ENCODE results near the gene CNN3. TPM values are rescaled to one million over a fixed set of nuclear protein-coding genes. Genes with fewer than 3 reads are reported as not detected.

CNN3 gene
- total RNA-seq, 2 donors from 2014 or later: 82.2 to 124 TPM

DNA sequence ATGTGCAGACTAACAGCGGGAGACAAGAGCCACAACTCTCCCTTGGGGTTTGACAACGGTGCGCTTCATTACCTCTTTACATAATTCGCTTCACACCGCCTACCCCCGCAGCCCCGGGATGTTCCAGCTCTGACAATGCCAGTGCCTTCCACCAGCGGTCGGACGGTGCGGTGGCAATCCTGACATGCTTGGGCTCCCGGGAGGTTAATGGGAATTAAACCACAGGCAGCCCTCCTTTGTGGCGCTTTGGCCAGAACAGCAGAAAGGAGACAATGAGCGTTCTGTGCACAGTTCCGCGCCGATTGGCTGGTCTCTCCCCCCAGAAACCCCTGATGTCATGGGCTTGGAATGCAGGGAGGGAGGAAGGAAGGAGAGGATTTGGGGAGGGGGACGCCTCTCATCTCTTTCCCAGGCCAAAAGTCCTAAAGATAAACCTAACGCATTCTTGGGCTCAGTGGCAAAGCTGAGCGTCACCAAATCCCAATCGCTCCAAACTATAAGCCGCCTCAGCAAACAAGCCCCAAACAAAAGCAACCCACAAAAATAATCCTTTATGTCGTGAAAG lies 1.3 kb downstream of the CNN3 start:
- Histone ChIP-seq H3K27me3 (no peaks in the 10 kb centered on the region), H3K4me1 (peaks cover 0 to 78% of the 10 kb centered on the region in 2 donors), H3K27ac (peak overlapping the region; percentile 97 to 99), H3K4me3 (peak overlapping the region; percentile 66 to 84), H3K36me3 (no peaks in the 10 kb centered on the region), H3K9me3 (no peaks in the 10 kb centered on the region)
- DNase-seq (ENCODE audit: low spot score): peak; percentile 88
- no peak for TF ChIP-seq CTCF (IDR thresholded peaks at IDR 0.05)

DNA sequence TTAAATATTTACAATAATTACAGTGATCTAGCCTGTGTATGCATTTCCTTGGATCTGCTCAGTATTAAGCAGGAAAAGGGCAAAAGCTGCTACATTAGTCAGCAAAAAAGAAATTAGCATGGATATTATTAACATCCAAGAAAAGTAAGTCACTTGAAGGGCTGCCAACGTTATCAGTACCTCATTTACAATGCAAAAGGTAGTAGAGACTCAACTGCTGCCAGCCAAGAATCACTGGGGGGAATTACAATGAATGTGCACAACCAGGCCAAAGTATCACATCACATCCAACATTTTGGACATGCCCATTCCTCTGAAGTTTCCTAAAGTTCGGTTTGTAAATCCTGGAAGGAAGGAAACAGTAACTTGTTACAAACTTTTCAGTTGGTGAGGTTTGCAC lies 1.9 kb downstream of the CNN3 start:
- H3K27me3 ChIP-seq: no peaks in the 10 kb centered on the region
- H3K4me3 ChIP-seq: peak overlapping the region; percentile 66 to 84
- peaks cover 0 to 81% of the 10 kb centered on the region in 2 donors for H3K4me1 ChIP-seq
- no peaks in the 10 kb centered on the region for H3K36me3 ChIP-seq
- no peak for TF ChIP-seq CTCF (IDR thresholded peaks at IDR 0.05)
- DNase-seq (ENCODE audit: low spot score): no peak
- no peaks in the 10 kb centered on the region for H3K9me3 ChIP-seq
- H3K27ac ChIP-seq: peak overlapping the region; percentile 97 to 99

- H3K4me1 ChIP-seq: peaks cover 0 to 80% of the 10 kb centered on the region in 2 donors
- H3K27me3 ChIP-seq: no peaks in the 10 kb centered on the region
Measured at GRCh38 chr1:94922761-94923331, 4.1 kb downstream of the CNN3 start.

DNA sequence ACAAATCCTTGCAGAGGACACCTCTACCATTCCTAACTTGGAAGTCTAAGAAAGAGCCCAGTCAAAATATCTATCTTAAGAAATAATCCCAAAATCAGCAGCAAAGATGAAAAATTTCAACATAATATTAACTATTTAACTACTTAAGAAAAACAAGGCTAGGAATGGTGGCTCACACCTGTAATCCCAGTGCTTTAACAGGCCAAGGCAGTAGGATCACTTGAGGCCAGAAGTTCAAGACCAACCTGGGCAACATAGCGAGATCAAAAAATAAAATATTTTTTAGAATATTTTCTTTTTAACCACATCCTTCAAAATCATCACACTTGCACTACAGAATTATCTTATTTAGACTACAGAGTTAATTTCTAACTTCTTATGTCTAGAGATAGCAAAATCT lies 4.9 kb downstream of the CNN3 start:
- peak overlapping the region; percentile 27 to 31 for H3K27ac ChIP-seq
- no peak for DNase-seq (ENCODE audit: low spot score)
- no peaks in the 10 kb centered on the region for H3K9me3 ChIP-seq
- peaks cover 0 to 83% of the 10 kb centered on the region in 2 donors for H3K4me1 ChIP-seq
- H3K27me3 ChIP-seq: no peaks in the 10 kb centered on the region
- H3K4me3 ChIP-seq: peak overlapping the region in 1 of 2 donors; percentile 9
- TF ChIP-seq CTCF (IDR thresholded peaks at IDR 0.05): no peak
- no peaks in the 10 kb centered on the region for H3K36me3 ChIP-seq

More at GRCh38 chr1:94922761-94923331, 4.1 kb downstream of the CNN3 start:
- Histone ChIP-seq H3K27ac (peak overlapping the region; percentile 97 to 99), H3K9me3 (no peaks in the 10 kb centered on the region), H3K36me3 (no peaks in the 10 kb centered on the region), H3K4me3 (peak overlapping the region; percentile 12 to 24)
- no peak for TF ChIP-seq CTCF (IDR thresholded peaks at IDR 0.05)
- DNase-seq (ENCODE audit: low spot score): no peak

DNA sequence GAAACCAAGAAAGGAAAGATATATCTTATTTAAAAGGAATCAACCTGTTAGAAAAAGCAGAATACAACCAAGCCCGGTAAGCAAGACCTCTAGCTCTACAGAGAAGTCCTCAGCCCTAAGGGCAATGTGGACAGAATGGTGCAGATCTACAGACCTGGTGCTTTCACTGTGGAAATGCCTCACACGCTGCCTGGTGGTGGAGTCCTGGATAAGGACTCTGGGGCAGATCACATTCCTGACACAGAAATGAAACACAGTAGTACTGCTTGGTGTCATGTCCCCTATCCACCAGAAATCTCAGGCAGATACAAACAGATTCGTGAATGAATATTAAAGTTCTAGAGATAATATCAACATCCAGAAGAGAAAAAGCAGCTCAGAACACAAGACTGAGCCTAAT lies 6.8 kb downstream of the CNN3 start:
- Histone ChIP-seq H3K4me1 (peaks cover 0 to 94% of the 10 kb centered on the region in 2 donors), H3K9me3 (no peaks in the 10 kb centered on the region), H3K27ac (no peak overlapping the region), H3K4me3 (no peak overlapping the region), H3K36me3 (no peaks in the 10 kb centered on the region), H3K27me3 (no peaks in the 10 kb centered on the region)
- no peak for DNase-seq (ENCODE audit: low spot score)
- no peak for TF ChIP-seq CTCF (IDR thresholded peaks at IDR 0.05)
